A673 (cell line): Measurements from ENCODE around the gene KCND3. TPM values are rescaled to one million over a fixed set of nuclear protein-coding genes. Genes with fewer than 3 reads are reported as not detected.
A peak's percentile ranks its signal among the peaks of the same experiment; 100 is the strongest.

Experiments
- BruUV-seq: library from RNA; stranded (reverse); fragments of 400-500 nt; replicated peaks from 2 replicates; lab custom pipeline; 2021; lab: Mats Ljungman, UMichigan
- CTCF ChIA-PET: fragments of 300-600 bp; sonication (Branson Sonifier 250); formaldehyde crosslinking; loops from one replicate; lab custom pipeline; 2022; ENCODE audit warnings: antibody characterized with exemption; lab: Charles Lee
- POLR2A ChIA-PET: fragments of 300-600 bp; sonication (Branson Sonifier 250); formaldehyde crosslinking; loops from one replicate; lab custom pipeline; 2022; ENCODE audit warnings: antibody characterized with exemption; ENCODE audit not compliant: low non-redundant PET; lab: Charles Lee
- DNase-seq: peaks from one replicate; pipeline ENCODE4 v3.0.0-alpha.2; 2015; ENCODE audit warnings: low spot score
- H3K27ac ChIP-seq: fragments of 200-600 bp; sonication (generic); 2 replicates; pipeline ENCODE4 v1.5.1; 2016; ENCODE audit warnings: mixed run types, low read depth, mild to moderate bottlenecking, mixed read lengths, antibody characterized with exemption, low read length; ENCODE audit not compliant: poor library complexity, severe bottlenecking
- H3K27me3 ChIP-seq: fragments of 200-600 bp; sonication (generic); replicated peaks from 2 replicates; pipeline ENCODE4 v1.6.1; 2017; ENCODE audit warnings: mixed run types, low read depth, mild to moderate bottlenecking, mixed read lengths, antibody characterized with exemption, low read length; ENCODE audit not compliant: insufficient read depth, poor library complexity
- H3K36me3 ChIP-seq: fragments of 200-600 bp; sonication (generic); 2 replicates; pipeline ENCODE4 v1.6.1; 2016; ENCODE audit warnings: mixed run types, mild to moderate bottlenecking, mixed read lengths, antibody characterized with exemption, low read length; ENCODE audit not compliant: insufficient read depth, poor library complexity, severe bottlenecking
- H3K4me1 ChIP-seq: fragments of 200-600 bp; sonication (generic); 2 replicates; pipeline ENCODE4 v1.6.1; 2017; ENCODE audit warnings: mixed run types, mild to moderate bottlenecking, mixed read lengths, antibody characterized with exemption, low read length; ENCODE audit not compliant: insufficient read depth, poor library complexity, severe bottlenecking
- H3K4me3 ChIP-seq: fragments of 200-600 bp; sonication (generic); 2 replicates; pipeline ENCODE4 v1.5.1; 2016; ENCODE audit warnings: low read depth, mixed run types, mild to moderate bottlenecking, mixed read lengths, low read length; ENCODE audit not compliant: poor library complexity, severe bottlenecking
- H3K9me3 ChIP-seq: fragments of 200-600 bp; sonication (generic); 2 replicates; pipeline ENCODE4 v1.6.1; 2016; ENCODE audit warnings: mixed run types, low read depth, mild to moderate bottlenecking, mixed read lengths, antibody characterized with exemption, low read length; ENCODE audit not compliant: poor library complexity, severe bottlenecking
- CTCF ChIP-seq: fragments of 300-800, 200-600 bp; sonication (generic); conservative IDR thresholded peaks from 2 replicates; pipeline ENCODE4 v1.5.1; 2017; ENCODE audit warnings: low read depth, mild to moderate bottlenecking, antibody characterized with exemption, low read length, moderate library complexity, mixed read lengths
- EZH2 ChIP-seq: fragments of 200-600 bp; sonication (generic); IDR thresholded peaks from 2 replicates; pipeline ENCODE4 v1.6.1; 2017; ENCODE audit warnings: borderline replicate concordance, low read depth, mild to moderate bottlenecking, mixed read lengths, antibody characterized with exemption, low read length; ENCODE audit not compliant: poor library complexity, severe bottlenecking
- intact Hi-C: fragments of 100-400 bp; cut with micrococcal nuclease; formaldehyde crosslinking; loops from one replicate; pipeline ENCODE4 v1.10.0; 2022; ENCODE audit not compliant: unreplicated experiment
- total RNA-seq: library from RNA; stranded (reverse); gene quantifications from 2 replicates; pipeline ENCODE4 v1.2.3, GENCODE V29; 2021

Gene KCND3
- total RNA-seq, 1 experiment from 2014 or later = not detected

- BruUV-seq = no TSS peak
- Histone ChIP-seq H3K4me3 (no peak overlapping the region), H3K9me3 (no peaks in the 10 kb centered on the region), H3K27me3 (no peaks in the 10 kb centered on the region), H3K36me3 (no peaks in the 10 kb centered on the region), H3K27ac (no peak overlapping the region), H3K4me1 (peaks cover 46% of the 10 kb centered on the region)
- POLR2A ChIA-PET = no interaction called here
- intact Hi-C loops = no loop called here
- no peak for DNase-seq
- CTCF ChIA-PET = no interaction called here
- TF ChIP-seq EZH2 = no peak
- TF ChIP-seq CTCF = no peak
These were observed 254.6 kb downstream of the KCND3 start for GRCh38 chr1:111734856-111735255.

GRCh38 chr1:111734426-111734825 lies 255.0 kb downstream of the KCND3 start:
- Histone ChIP-seq H3K27me3 (no peaks in the 10 kb centered on the region), H3K4me3 (no peak overlapping the region), H3K27ac (no peak overlapping the region), H3K36me3 (no peaks in the 10 kb centered on the region), H3K9me3 (no peaks in the 10 kb centered on the region), H3K4me1 (peaks cover 46% of the 10 kb centered on the region)
- no peak for DNase-seq
- no TSS peak for BruUV-seq
- no peak for TF ChIP-seq EZH2
- no peak for TF ChIP-seq CTCF
- CTCF ChIA-PET = no interaction called here
- POLR2A ChIA-PET = no interaction called here
- intact Hi-C loops = no loop called here

GRCh38 chr1:111733992-111734341 lies 255.5 kb downstream of the KCND3 start:
- POLR2A ChIA-PET = no interaction called here
- Histone ChIP-seq H3K27ac (peak overlapping the region; percentile 8), H3K36me3 (no peaks in the 10 kb centered on the region), H3K4me3 (no peak overlapping the region), H3K4me1 (peaks cover 46% of the 10 kb centered on the region), H3K27me3 (no peaks in the 10 kb centered on the region), H3K9me3 (no peaks in the 10 kb centered on the region)
- CTCF ChIA-PET = no interaction called here
- intact Hi-C loops = loop anchor here (1.0 kb wide), 1 partner anchor 14 kb away; no protein-coding TSS in a partner anchor
- TF ChIP-seq CTCF (no peak), EZH2 (no peak)
- BruUV-seq = no TSS peak
- no peak for DNase-seq
